ENCODE measurements around the gene ORC6.
"Not testable (repeated sequence)": the region's sequence is repeated elsewhere in the genome, so short reads cannot be mapped to it uniquely, and the experiment has no call there.

Gene ORC6

GRCh38 chr16:46689365-46690280 is at the start of gene ORC6:
ORC6 (plus strand) TSS chr16:46689659; CDS start chr16:46689706, 47 bp downstream.
- DNase-seq = peak; percentile 70

DNA sequence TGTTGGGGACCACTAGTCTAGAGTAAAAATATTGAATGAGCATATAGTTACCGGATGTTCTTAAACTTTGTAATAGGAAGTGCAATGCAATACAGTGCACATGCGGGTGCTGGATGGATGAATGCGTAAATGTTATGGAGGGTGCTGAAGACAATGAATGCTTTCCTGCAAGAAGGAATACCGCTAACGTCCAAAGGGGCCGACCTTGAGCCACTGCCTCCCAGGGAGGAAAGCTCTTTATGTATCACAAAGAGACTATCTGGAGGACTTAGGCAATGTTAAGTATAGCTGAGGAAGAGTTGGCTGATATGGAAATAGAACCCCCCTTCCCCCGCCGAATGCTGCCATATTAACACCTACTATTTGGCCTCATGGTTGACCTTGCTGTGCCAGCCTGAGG is 40.8 kb upstream of the ORC6 start:
- no peak for DNase-seq

DNA sequence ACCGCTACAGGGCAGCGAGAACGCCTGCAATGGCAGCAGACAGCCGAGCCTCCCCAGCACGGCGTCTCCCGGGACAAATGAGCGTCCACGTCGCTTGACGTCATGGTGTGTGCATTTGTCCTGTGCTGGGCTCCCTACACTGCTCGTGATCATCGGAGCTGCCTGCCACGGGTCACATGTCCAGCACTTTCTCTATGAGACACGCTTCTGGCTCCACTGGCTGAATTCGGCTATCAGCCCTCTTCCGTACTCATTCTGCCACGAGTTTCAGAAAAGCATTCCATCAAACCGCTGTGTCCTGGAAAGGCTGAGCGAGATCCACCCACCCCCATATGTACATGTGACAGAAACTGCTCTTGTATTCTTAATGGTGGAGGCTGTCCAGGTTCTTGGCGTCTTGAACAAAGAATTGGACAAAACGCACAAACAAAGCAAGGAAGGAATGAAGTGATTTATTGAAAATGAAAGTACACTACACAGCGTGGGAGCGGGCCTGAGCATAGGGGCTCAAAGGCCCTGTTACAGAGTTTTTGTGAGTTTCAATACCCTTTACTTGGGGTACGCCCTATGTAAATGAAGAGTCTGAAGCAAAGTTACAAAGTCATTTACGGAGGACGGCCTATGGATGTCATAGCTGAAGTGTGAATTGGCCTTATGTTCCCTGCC is 39.7 kb upstream of the ORC6 start:
- no peak for DNase-seq

- DNase-seq = no peak
Observed at GRCh38 chr16:46650254-46650623, 39.2 kb upstream of the ORC6 start.

DNA sequence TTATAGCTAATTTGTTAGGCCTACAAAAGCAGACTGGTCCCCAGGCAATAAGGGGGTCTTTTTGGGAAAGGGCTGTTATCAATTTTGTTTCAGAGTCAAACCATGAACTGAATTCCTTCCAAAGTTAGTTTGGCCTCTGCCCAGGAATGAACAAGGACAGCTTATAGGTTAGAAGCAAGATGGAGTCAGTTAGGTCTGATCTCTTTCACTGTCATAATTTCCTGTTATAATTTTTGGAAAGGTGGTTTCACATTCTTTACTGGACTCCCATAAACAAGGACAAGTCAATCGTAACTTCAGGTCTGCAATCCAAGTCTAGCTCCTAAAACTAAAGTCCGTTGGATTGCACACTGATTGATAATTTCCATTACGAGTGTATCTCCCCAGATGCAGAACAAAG is 38.2 kb upstream of the ORC6 start:
- DNase-seq = no peak

DNA sequence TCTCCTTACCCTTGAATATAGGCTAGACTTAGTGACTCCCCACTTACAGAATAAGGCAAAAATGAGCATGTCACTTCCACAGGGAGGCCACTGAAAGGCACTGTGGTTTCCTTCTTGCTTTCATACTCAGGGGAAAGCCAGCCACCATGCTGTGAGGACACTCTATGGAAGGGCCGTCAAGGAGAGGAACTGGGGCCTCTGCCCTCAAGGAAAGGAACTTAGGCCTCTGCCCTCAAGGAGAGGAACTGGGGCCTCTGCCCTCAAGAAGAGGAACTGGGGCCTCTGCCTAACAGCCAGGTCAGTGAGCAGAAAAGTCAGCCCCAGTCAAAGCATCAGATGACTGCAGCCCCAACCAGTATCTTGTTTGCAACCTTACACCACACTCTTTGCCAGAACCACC is 30.5 kb upstream of the ORC6 start:
- no peak for DNase-seq

GRCh38 chr16:46662123-46662522 is 27.3 kb upstream of the ORC6 start:
- no peak for DNase-seq

DNA sequence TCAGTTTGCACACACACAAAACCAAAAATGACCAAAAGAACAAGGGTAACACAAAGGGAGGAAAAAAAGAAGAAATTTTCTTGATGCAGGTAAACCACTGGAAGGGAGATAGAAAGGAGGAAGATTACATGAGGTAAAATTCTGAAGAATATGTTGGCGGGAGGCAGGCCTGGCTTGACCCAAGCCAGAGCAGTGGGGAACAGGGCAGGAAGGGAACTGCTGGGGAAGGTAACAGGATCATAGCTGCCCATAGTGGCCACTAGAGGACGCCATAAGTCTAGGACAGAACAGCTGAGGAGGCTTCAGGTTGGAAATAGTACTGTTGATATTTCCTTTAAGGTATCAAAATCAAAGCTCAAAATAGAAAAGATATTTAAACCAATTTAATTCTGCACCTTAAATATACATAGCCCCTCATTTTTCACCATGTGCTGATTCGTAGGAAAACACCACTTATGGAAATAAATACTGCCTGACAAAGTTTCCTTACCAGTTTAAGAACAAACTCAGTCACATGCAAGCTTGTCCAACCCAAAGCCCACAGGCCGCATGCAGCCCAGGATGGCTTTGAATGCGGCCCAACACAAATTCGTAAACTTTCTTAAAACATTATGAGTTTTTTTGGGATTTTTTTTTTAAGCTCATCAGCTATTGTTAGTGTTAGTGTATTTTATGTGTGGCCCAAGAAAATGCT is 16.0 kb upstream of the ORC6 start:
- no peak for DNase-seq

GRCh38 chr16:46677943-46678342 is 11.5 kb upstream of the ORC6 start:
- DNase-seq = not testable (repeated sequence)

DNA sequence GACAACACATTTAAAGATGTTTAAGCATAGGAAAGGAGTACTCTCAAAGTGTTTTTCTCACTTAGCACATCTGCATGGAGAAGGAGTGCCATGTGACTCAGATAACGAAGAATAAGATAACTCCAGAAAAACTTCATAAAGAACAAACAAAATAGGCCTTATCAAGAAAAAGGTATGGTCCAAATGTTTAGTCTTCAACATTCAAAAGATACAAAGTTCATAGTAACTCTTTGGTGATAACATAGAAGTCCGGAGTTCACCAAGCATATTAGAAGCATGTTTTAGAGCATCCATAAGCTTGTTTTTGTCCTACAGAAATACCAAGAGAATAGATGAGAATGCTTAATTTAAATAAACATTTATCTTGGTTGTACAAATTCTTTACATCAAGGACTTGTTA is 7.6 kb upstream of the ORC6 start:
- DNase-seq = not testable (repeated sequence)

GRCh38 chr16:46686815-46687473 is 2.5 kb upstream of the ORC6 start:
- no peak for DNase-seq

- no peak for DNase-seq
Observed at GRCh38 chr16:46687486-46687885, 2.0 kb upstream of the ORC6 start.

- no peak for DNase-seq
Observed at GRCh38 chr16:46688101-46688653, 1.3 kb upstream of the ORC6 start.

DNA sequence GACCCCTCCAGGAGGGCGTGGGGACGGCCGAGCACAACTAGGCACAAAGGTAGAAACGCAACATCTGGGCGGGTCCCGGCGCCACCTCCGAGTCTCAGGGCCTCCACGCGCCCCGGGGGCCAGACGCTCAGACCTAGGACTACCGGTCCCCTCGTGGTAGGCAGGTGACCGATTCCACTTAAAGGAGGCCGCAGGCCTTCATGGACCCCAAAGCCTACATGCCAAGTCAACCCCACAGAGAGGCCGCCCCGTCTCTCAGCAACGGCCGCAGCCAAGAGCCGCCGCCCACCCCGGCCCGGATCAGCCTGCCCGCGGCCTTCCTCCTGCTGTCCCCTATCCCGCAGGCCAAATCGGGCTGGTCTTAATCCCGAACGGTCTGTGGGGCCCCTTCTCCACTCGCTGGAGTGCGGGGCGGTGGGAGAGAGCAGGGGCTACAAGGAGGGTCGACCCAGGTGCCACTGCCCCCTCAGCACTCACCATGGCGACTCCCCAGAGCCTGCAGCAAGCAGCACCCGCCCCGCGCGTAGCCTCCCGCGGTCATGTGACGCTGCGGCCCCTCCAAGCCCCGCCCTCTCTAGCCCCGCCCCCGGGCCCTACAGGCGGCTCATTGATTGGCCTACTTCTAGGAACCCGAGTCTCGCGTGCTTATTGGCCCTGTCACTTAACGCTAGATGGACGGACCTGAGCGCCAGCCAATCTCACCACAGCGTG is 650 bp upstream of the ORC6 start, which contains the start of gene VPS35:
TSS of gene VPS35 (minus strand) at position 525 of the 711 bp plus-strand sequence. CDS start at position 480, 45 bp downstream.
- DNase-seq = peak; percentile 79

DNA sequence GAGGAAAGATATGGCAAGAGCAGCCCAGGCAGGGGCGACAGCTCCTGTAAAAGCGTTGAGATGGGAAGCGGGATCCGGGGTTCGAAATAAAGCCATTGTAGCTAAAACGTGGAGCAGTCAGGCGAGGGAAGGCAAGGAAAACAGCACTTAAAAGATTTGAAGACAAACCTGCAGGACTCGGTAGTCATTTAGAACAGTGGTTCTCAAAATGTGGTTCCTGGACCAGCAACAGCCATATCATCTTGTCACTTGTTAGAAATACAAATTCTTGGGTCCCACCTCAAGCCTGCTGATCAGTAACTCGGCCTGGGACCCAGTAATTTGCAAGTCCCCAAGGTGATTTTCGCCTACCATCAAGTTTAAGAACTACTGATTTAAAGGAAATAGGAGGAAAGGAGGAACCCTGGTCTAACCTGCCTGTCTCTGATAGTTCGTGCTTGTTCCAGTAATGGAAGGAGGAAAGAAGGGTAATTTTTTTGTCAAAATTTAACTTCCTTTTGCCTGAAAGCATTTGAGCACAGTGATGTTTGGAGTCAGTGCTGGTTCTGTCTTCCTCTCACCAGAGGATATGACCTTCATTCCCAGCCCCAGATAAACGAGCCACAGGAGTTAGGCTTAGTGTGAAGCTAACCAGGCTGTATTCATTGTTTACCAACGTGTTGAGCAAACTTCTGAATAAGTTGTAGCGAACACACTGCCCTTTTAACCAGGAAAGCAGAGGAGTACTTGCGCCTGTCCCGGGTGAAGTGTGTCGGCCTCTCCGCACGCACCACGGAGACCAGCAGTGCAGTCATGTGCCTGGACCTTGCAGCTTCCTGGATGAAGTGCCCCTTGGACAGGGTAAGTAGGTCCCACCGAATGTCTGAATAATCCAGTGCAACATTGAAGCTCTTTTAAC is 1.1 kb downstream of the ORC6 start:
- DNase-seq = no peak

DNA sequence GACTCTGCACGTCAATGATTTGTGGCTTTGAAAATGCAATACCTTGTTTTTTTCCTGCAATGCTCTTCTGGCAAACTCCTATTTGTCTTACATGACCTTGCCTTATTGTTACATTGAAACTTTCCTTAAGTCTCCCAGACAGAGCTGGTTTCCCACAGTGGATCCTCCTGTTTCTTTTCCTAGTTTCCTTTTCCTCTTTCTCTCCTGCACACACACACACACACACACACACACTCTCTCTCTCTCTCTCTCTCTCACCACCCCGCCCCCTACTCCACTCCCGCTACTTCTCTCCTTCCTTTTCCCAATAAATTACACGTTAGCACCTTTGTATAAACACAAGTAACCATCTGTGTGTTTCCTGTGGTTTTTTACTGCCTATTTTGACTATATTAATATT is 2.3 kb downstream of the ORC6 start:
- no peak for DNase-seq

- DNase-seq = no peak
Observed at GRCh38 chr16:46693598-46693997, 4.1 kb downstream of the ORC6 start.

- DNase-seq = no peak
Observed at GRCh38 chr16:46695937-46696336, 6.5 kb downstream of the ORC6 start.

DNA sequence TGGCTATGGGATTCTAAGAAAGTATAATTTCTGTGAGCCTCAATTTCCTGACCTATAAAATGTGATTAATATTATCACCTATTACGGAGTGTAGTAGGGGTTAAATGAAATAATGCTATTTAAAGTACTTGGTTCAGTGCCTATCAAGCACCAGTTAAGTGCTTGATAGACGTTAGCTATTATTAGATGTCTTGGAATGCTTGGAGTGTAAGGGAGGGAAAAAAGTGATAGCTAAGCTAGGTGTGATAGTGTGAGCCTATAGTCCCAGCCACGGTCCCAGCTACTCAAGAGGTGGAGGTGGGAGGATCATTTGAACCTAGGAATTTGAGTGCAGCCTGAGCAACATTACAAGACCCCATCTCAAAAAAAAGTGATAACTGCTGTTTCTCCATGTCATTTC is 7.5 kb downstream of the ORC6 start:
- no peak for DNase-seq

GRCh38 chr16:46700048-46700447 is 10.6 kb downstream of the ORC6 start:
- DNase-seq = no peak

- no peak for DNase-seq
Observed at GRCh38 chr16:46701615-46702014, 12.2 kb downstream of the ORC6 start.
